HG02973 (cell line): ENCODE results near the gene PRDM16.

Source experiments
- ATAC-seq: cut with Tn5 transposase; IDR thresholded peaks from one replicate; pipeline ENCODE4 v1.9.1; 2021; ENCODE audit warnings: moderate library complexity; ENCODE audit not compliant: unreplicated experiment

PRDM16 gene

GRCh38 chr1:3137111-3138100 lies 68.4 kb downstream of the PRDM16 start:
- no peak for ATAC-seq

GRCh38 chr1:3138623-3139151 lies 69.7 kb downstream of the PRDM16 start:
- ATAC-seq: no peak

GRCh38 chr1:3139451-3139852 lies 70.4 kb downstream of the PRDM16 start:
- ATAC-seq: no peak

GRCh38 chr1:3139871-3140361 lies 70.9 kb downstream of the PRDM16 start:
- no peak for ATAC-seq

- no peak for ATAC-seq
Measured at GRCh38 chr1:3140437-3140836, 71.4 kb downstream of the PRDM16 start.

GRCh38 chr1:3141129-3141528 lies 72.1 kb downstream of the PRDM16 start:
- no peak for ATAC-seq

GRCh38 chr1:3141836-3142235 lies 72.8 kb downstream of the PRDM16 start:
- no peak for ATAC-seq

GRCh38 chr1:3142236-3142635 lies 73.2 kb downstream of the PRDM16 start:
- ATAC-seq: no peak

GRCh38 chr1:3142751-3143150 lies 73.7 kb downstream of the PRDM16 start:
- ATAC-seq: no peak

GRCh38 chr1:3145532-3146325 lies 76.7 kb downstream of the PRDM16 start:
- ATAC-seq: no peak

GRCh38 chr1:3146458-3146857 lies 77.5 kb downstream of the PRDM16 start:
- ATAC-seq: no peak

GRCh38 chr1:3146907-3147306 lies 77.9 kb downstream of the PRDM16 start:
- ATAC-seq: no peak

GRCh38 chr1:3148171-3148570 lies 79.2 kb downstream of the PRDM16 start:
- ATAC-seq: no peak

- no peak for ATAC-seq
Measured at GRCh38 chr1:3149277-3149676, 80.3 kb downstream of the PRDM16 start.

- no peak for ATAC-seq
Measured at GRCh38 chr1:3151456-3151855, 82.5 kb downstream of the PRDM16 start.

- no peak for ATAC-seq
Measured at GRCh38 chr1:3152143-3152542, 83.1 kb downstream of the PRDM16 start.

- ATAC-seq: no peak
Measured at GRCh38 chr1:3153197-3153596, 84.2 kb downstream of the PRDM16 start.

GRCh38 chr1:3153902-3154795 lies 85.1 kb downstream of the PRDM16 start:
- ATAC-seq: no peak

GRCh38 chr1:3155056-3155925 lies 86.3 kb downstream of the PRDM16 start:
- ATAC-seq: no peak

- no peak for ATAC-seq
Measured at GRCh38 chr1:3155926-3156220, 86.9 kb downstream of the PRDM16 start.
